Loucy (cell line): ENCODE data around the gene CD4.

ENCODE experiments used
- H2AFZ ChIP-seq: fragments of 200-600 bp; sonication (generic); 2 replicates; pipeline ENCODE4 v1.6.0; 2016; ENCODE audit warnings: antibody characterized with exemption, mild to moderate bottlenecking, low read length, moderate library complexity
- H3F3A ChIP-seq: fragments of 200-600 bp; 2 replicates; pipeline ENCODE4 v1.6.0; 2016; ENCODE audit warnings: antibody characterized with exemption, low read depth, mild to moderate bottlenecking
- H3K27me3 ChIP-seq: fragments of 200-600 bp; sonication (generic); 2 replicates; pipeline ENCODE4 v1.6.1; 2014; ENCODE audit warnings: low read length, mild to moderate bottlenecking; ENCODE audit not compliant: insufficient read depth, poor library complexity, severe bottlenecking
- H3K36me3 ChIP-seq: fragments of 200-600 bp; sonication (generic); 2 replicates; pipeline ENCODE4 v1.6.1; 2016; ENCODE audit warnings: low read length; ENCODE audit not compliant: insufficient read depth
- H3K4me1 ChIP-seq: fragments of 200-600 bp; sonication (generic); 2 replicates; pipeline ENCODE4 v1.5.1; 2014; ENCODE audit warnings: low read length, mild to moderate bottlenecking; ENCODE audit not compliant: insufficient read depth, poor library complexity, severe bottlenecking
- H3K4me2 ChIP-seq: fragments of 200-600 bp; sonication (generic); 2 replicates; pipeline ENCODE4 v1.6.0; 2014; ENCODE audit warnings: antibody characterized with exemption, low read length, low read depth, mild to moderate bottlenecking; ENCODE audit not compliant: poor library complexity, severe bottlenecking
- H3K4me3 ChIP-seq: fragments of 200-600 bp; sonication (generic); 2 replicates; pipeline ENCODE4 v1.5.1; 2014; ENCODE audit warnings: low read length, mild to moderate bottlenecking, mixed read lengths; ENCODE audit not compliant: poor library complexity, severe bottlenecking
- H3K79me2 ChIP-seq: fragments of 200-600 bp; sonication (generic); 2 replicates; pipeline ENCODE4 v1.6.1; 2014; ENCODE audit warnings: low read length; ENCODE audit not compliant: insufficient read depth
- H3K9ac ChIP-seq: fragments of 200-600 bp; sonication (generic); 2 replicates; pipeline ENCODE4 v1.6.0; 2014; ENCODE audit warnings: mild to moderate bottlenecking, low read depth, low read length, moderate library complexity; ENCODE audit not compliant: poor library complexity, severe bottlenecking
- H3K9me2 ChIP-seq: fragments of 200-600 bp; sonication (generic); replicated peaks from 2 replicates; pipeline ENCODE4 v1.6.1; 2016; ENCODE audit warnings: low read depth, low read length, mixed read lengths
- H3K9me3 ChIP-seq: fragments of 200-600 bp; sonication (generic); 2 replicates; pipeline ENCODE4 v1.6.1; 2014; ENCODE audit warnings: mild to moderate bottlenecking, antibody characterized with exemption, low read length, low read depth; ENCODE audit not compliant: insufficient read depth
- H4K20me1 ChIP-seq: fragments of 200-600 bp; sonication (generic); 2 replicates; pipeline ENCODE4 v1.6.0; 2014; ENCODE audit warnings: antibody characterized with exemption, low read length, mild to moderate bottlenecking; ENCODE audit not compliant: insufficient read depth, poor library complexity, severe bottlenecking
- EZH2phosphoT487 ChIP-seq: fragments of 200-600 bp; IDR thresholded peaks from 2 replicates; pipeline ENCODE4 v1.6.1; 2018; ENCODE audit warnings: antibody characterized with exemption, mild to moderate bottlenecking, moderate library complexity, borderline replicate concordance
- TF ChIP-seq, protein P1 (sequence below): fragments of 200-600 bp; sonication (generic); conservative IDR thresholded peaks from 2 replicates; pipeline ENCODE4 v1.5.1; 2014; ENCODE audit warnings: mild to moderate bottlenecking, antibody characterized with exemption, low read length

The CD4 gene

DNA sequence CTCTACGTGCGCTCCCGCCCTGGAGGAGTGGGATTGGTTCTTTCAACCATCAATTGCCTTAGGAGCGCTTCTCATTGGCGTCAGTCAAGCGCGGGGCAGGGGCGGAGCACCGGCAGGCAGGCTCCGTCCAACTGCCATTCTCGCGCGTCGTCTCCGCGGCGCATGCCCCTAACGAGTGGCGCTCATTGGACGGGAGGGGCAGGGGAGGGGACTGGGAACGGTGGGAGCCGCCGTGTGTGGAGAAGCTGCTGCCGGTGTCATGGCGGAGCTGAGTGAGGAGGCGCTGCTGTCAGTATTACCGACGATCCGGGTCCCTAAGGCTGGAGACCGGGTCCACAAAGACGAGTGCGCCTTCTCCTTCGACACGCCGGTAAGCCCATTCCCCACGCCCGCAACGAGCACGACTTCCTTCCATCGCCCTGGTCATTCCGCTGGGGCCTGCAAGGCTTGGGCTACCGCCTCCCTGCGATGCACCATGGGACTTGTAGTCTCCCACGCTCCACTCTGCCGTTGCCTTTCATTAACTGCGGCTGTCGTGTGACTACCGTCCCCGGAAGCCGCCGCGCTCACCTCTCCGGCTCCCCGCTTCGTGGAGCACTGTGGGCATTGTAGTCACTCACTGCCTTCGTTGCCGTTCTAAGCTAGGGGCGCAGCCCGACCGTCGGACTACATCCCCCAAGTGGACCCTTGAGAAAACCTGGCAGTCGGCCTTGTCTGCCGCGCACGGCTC is 62.8 kb downstream of the CD4 start, which contains the start of gene USP5:
Gene USP5, plus strand, starts transcription at position 230 of the 730 bp plus-strand sequence. Its CDS starts 30 bp downstream, at position 260.
- TF ChIP-seq, protein P1, sequence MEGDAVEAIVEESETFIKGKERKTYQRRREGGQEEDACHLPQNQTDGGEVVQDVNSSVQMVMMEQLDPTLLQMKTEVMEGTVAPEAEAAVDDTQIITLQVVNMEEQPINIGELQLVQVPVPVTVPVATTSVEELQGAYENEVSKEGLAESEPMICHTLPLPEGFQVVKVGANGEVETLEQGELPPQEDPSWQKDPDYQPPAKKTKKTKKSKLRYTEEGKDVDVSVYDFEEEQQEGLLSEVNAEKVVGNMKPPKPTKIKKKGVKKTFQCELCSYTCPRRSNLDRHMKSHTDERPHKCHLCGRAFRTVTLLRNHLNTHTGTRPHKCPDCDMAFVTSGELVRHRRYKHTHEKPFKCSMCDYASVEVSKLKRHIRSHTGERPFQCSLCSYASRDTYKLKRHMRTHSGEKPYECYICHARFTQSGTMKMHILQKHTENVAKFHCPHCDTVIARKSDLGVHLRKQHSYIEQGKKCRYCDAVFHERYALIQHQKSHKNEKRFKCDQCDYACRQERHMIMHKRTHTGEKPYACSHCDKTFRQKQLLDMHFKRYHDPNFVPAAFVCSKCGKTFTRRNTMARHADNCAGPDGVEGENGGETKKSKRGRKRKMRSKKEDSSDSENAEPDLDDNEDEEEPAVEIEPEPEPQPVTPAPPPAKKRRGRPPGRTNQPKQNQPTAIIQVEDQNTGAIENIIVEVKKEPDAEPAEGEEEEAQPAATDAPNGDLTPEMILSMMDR, result no peak
- peaks cover 32% of the 10 kb centered on the region; the same call in 1 of the 2 replicates for H3K36me3 ChIP-seq

DNA sequence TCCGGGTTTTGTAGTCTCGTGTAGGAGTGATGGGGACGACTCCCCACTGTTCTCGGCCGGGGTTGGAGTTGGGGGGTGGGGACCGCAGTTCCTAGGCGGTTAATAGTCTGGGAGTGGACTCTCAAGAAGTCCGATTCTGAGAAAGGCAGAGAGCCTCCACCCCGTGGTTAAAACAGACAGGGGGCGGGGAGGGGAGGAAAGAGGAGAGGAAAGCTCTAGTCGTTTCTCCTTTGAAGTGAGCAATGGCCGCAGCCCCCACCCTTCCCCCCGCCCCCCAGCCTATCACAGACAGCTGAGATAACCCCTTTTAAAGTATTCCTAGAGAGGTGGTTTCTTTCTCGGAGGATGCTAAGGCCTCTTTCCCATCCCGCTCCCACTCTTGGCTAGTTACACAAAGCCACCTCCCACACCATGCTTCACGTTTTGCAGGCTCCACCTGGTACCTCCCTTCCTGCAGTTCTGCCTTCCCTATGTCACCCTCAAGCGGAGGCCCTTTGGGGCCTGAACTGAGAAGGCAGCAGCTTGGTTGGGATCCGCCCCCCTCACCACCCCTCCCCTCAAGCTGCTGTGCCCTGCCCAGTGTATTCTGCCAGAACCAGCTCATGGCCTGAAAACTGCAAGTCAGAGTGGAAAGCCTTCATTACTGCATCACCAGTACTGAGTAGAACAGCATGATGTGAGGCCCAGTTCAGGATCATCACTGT is 63.5 kb downstream of the CD4 start:
- H3K36me3 ChIP-seq, result peaks cover 32% of the 10 kb centered on the region; the same call in 1 of the 2 replicates
- H3K27me3 ChIP-seq, result no peaks in the 10 kb centered on the region

More for the DNA sequence above, 62.8 kb downstream of the CD4 start, which contains the start of gene USP5:
- Histone ChIP-seq H3K9ac (peak within 1 kb of the TSS; percentile 95), H3K9me2 (no peaks in the 10 kb centered on the region), H3K4me2 (peak within 1 kb of the TSS; percentile 90), H3K9me3 (no peaks in the 10 kb centered on the region), H4K20me1 (peaks cover 24% of the 10 kb centered on the region), H3K4me1 (peaks cover 42% of the 10 kb centered on the region), H3K79me2 (peaks cover 62% of the 10 kb centered on the region), H3K4me3 (peak within 1 kb of the TSS; percentile 82), H2AFZ (peak within 1 kb of the TSS; percentile 71), H3K27me3 (no peaks in the 10 kb centered on the region), H3F3A (peaks cover 4% of the 10 kb centered on the region)

DNA sequence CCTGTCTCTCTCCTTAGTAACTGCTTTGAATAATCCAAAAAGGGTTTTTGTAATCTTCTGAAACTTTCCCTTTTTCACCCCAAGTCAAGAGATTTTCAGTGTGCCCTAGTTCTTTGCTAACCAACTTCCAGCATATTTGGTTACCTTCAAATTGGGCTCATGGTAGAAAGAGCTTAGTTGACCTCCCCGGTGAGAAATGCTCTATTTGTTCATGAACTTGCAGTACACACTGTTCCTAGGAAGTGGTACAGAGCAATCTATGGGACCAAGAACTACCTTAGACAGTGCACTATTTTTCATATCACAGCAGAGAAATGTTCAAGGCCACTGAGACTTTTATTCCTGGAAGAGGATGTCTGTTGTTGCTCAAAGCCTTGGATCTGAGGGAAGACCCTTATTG is 64.3 kb downstream of the CD4 start:
- H3K9ac ChIP-seq, result peak overlapping the region; percentile 69
- H3K9me2 ChIP-seq, result no peaks in the 10 kb centered on the region
- H3K36me3 ChIP-seq, result peaks cover 38% of the 10 kb centered on the region

More for the DNA sequence above, 63.5 kb downstream of the CD4 start:
- H3K4me2 ChIP-seq, result peak overlapping the region; percentile 84
- peaks cover 61% of the 10 kb centered on the region for H3K79me2 ChIP-seq
- H3K9ac ChIP-seq, result peak overlapping the region; percentile 69
- H3F3A ChIP-seq, result peaks cover 4% of the 10 kb centered on the region
- no peaks in the 10 kb centered on the region for H3K9me3 ChIP-seq
- TF ChIP-seq, protein P1, result no peak
- no peak for TF ChIP-seq EZH2phosphoT487
- no peaks in the 10 kb centered on the region for H3K9me2 ChIP-seq
- peak overlapping the region; percentile 82 for H3K4me3 ChIP-seq
- H4K20me1 ChIP-seq, result peaks cover 24% of the 10 kb centered on the region
- H2AFZ ChIP-seq, result 0 out of 2 replicates have a peak overlapping the region, but pooled peaks have one; percentile 41
- peaks cover 42% of the 10 kb centered on the region for H3K4me1 ChIP-seq

More for the DNA sequence above, 64.3 kb downstream of the CD4 start:
- H3F3A ChIP-seq, result peaks cover 4% of the 10 kb centered on the region
- H2AFZ ChIP-seq, result no peak overlapping the region
- H3K27me3 ChIP-seq, result no peaks in the 10 kb centered on the region
- H3K79me2 ChIP-seq, result peaks cover 54% of the 10 kb centered on the region
- peak overlapping the region; percentile 82 for H3K4me3 ChIP-seq
- H3K9me3 ChIP-seq, result no peaks in the 10 kb centered on the region
- no peak for TF ChIP-seq EZH2phosphoT487
- TF ChIP-seq, protein P1, result no peak
- H3K4me1 ChIP-seq, result peaks cover 37% of the 10 kb centered on the region
- H3K4me2 ChIP-seq, result peak overlapping the region; percentile 84
- H4K20me1 ChIP-seq, result peaks cover 24% of the 10 kb centered on the region
